ENCODE results near the gene GABRA6.

- TF ChIP-seq CTCF (IDR thresholded peaks at IDR 0.05; ENCODE audit: low read depth, low read length, missing input control) (no peak), FOXA1 (IDR thresholded peaks at IDR 0.05) (no peak), RXRA (IDR thresholded peaks at IDR 0.05) (no peak), RAD21 (IDR thresholded peaks at IDR 0.05) (no peak), ATF3 (IDR thresholded peaks at IDR 0.05) (no peak), YY1 (IDR thresholded peaks at IDR 0.05) (no peak), GABPA (IDR thresholded peaks at IDR 0.05 in 1 of 2, conservative IDR thresholded peaks at IDR 0.05 in 1 of 2) (no peak), TAF1 (conservative IDR thresholded peaks at IDR 0.05) (no peak)
These were observed 21.9 kb downstream of the GABRA6 start for GRCh38 chr5:161707382-161707781.

Data from liver (tissue), 3 donors.